ENCODE measurements around the gene ARHGAP12. TPM values are rescaled to one million over a fixed set of nuclear protein-coding genes. Genes with fewer than 3 reads are reported as not detected.

Gene ARHGAP12
- total RNA-seq, 1 donor from 2014 or later, result 27.2 TPM

DNA sequence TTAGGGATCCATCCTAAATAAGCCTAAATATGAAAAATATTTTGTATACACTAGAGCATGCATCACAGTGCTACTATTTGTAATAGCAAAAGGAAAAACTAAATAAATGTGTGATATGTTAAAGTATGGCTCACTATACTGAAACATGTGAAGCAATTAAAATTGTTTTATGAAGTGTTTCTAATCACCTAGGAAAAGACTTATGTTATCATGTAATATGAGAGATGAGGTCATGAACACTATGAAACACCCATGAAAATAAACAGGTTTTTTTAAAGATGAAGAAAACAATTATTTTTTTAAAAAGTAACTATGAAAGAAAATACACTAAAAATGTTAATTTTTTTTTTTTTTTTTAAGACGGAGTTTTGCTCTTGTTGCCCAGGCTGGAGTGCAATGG lies 16.8 kb upstream of the ARHGAP12 start:
- ATAC-seq (no peak), DNase-seq (no peak)
- no peaks in the 10 kb centered on the region for H3K27me3 ChIP-seq
- intact Hi-C loops (cut with DNase I), result no loop called here
- peaks cover 8% of the 10 kb centered on the region for H3K4me1 ChIP-seq
- H3K4me3 ChIP-seq, result no peak overlapping the region
- no peaks in the 10 kb centered on the region for H3K36me3 ChIP-seq
- TF ChIP-seq, protein P1, sequence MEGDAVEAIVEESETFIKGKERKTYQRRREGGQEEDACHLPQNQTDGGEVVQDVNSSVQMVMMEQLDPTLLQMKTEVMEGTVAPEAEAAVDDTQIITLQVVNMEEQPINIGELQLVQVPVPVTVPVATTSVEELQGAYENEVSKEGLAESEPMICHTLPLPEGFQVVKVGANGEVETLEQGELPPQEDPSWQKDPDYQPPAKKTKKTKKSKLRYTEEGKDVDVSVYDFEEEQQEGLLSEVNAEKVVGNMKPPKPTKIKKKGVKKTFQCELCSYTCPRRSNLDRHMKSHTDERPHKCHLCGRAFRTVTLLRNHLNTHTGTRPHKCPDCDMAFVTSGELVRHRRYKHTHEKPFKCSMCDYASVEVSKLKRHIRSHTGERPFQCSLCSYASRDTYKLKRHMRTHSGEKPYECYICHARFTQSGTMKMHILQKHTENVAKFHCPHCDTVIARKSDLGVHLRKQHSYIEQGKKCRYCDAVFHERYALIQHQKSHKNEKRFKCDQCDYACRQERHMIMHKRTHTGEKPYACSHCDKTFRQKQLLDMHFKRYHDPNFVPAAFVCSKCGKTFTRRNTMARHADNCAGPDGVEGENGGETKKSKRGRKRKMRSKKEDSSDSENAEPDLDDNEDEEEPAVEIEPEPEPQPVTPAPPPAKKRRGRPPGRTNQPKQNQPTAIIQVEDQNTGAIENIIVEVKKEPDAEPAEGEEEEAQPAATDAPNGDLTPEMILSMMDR (IDR thresholded peaks at IDR 0.05), result no peak
- H3K27ac ChIP-seq, result no peak overlapping the region
- H3K9me3 ChIP-seq, result no peaks in the 10 kb centered on the region

DNA sequence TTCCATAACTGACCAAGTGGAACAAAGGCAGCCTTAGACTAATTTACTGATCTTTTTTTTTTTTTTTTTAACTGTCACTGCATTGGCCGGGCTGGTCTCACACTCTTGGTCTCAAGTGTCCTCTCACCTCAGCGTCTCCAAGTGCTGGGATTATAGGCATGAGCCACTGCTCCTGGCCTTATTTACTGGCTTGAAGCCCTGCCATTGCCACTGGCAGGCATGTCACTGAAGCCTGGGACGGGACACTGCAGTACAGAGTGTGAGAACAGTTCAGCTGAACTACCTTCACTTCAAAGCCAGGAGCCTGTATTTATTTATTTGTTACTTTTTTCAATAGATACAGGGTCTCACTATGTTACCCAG lies 15.4 kb upstream of the ARHGAP12 start:
- H3K27ac ChIP-seq, result no peak overlapping the region
- ATAC-seq, result no peak

DNA sequence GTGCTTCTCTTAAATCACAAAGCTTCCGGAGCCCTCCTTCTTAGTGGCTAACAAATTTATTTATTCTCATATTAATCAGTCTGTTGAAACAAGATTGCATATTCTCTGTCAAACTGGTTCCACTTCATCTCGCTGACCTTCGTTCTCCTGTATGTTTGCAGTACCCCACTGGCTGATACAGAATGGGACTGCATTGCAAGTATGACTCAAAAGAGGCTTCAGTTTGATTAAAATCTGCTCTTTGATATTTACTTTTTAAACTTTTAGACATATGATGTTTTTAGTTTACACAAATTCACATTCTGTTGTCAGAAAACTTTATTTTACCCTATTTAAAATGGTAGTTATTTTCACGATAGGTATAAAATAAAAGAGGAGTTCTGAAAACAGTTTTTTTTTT lies 14.3 kb upstream of the ARHGAP12 start:
- ATAC-seq, result peak; percentile 72

More for the DNA sequence above, 15.4 kb upstream of the ARHGAP12 start:
- TF ChIP-seq, protein P1 (IDR thresholded peaks at IDR 0.05), result no peak
- no peak overlapping the region for H3K4me3 ChIP-seq
- no peaks in the 10 kb centered on the region for H3K27me3 ChIP-seq
- intact Hi-C loops (cut with DNase I), result no loop called here
- H3K9me3 ChIP-seq, result no peaks in the 10 kb centered on the region
- DNase-seq, result no peak
- H3K4me1 ChIP-seq, result peaks cover 8% of the 10 kb centered on the region
- no peaks in the 10 kb centered on the region for H3K36me3 ChIP-seq

DNA sequence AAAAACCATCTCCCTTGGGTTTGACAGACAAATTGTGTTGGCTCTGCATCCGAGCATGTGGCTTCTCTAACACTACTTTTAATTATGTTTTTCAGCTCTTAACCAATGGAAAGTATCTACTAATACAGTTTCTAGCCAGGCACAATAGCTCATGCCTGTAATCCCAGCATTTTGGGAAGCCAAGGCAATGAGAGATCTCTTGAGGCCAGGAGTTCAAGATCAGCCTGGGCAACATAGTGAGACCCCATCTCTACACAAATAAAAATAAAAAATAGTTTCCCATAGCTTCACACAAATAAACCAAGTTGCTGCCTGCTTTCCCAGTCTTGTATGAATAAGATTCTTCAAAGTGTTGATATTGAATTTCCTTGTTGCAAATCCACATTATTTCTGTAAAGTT lies 13.8 kb upstream of the ARHGAP12 start:
- Histone ChIP-seq H3K4me1 (peaks cover 8% of the 10 kb centered on the region), H3K4me3 (no peak overlapping the region), H3K36me3 (no peaks in the 10 kb centered on the region), H3K9me3 (no peaks in the 10 kb centered on the region), H3K27ac (no peak overlapping the region), H3K27me3 (no peaks in the 10 kb centered on the region)
- no peak for DNase-seq
- TF ChIP-seq, protein P1 (IDR thresholded peaks at IDR 0.05), result no peak
- ATAC-seq, result no peak
- intact Hi-C loops (cut with DNase I), result no loop called here

More for the DNA sequence above, 14.3 kb upstream of the ARHGAP12 start:
- H3K27ac ChIP-seq, result no peak overlapping the region
- no peaks in the 10 kb centered on the region for H3K27me3 ChIP-seq
- peaks cover 8% of the 10 kb centered on the region for H3K4me1 ChIP-seq
- intact Hi-C loops (cut with DNase I), result no loop called here
- H3K9me3 ChIP-seq, result no peaks in the 10 kb centered on the region
- no peak for DNase-seq
- H3K4me3 ChIP-seq, result no peak overlapping the region
- H3K36me3 ChIP-seq, result no peaks in the 10 kb centered on the region
- TF ChIP-seq, protein P1 (IDR thresholded peaks at IDR 0.05), result no peak

DNA sequence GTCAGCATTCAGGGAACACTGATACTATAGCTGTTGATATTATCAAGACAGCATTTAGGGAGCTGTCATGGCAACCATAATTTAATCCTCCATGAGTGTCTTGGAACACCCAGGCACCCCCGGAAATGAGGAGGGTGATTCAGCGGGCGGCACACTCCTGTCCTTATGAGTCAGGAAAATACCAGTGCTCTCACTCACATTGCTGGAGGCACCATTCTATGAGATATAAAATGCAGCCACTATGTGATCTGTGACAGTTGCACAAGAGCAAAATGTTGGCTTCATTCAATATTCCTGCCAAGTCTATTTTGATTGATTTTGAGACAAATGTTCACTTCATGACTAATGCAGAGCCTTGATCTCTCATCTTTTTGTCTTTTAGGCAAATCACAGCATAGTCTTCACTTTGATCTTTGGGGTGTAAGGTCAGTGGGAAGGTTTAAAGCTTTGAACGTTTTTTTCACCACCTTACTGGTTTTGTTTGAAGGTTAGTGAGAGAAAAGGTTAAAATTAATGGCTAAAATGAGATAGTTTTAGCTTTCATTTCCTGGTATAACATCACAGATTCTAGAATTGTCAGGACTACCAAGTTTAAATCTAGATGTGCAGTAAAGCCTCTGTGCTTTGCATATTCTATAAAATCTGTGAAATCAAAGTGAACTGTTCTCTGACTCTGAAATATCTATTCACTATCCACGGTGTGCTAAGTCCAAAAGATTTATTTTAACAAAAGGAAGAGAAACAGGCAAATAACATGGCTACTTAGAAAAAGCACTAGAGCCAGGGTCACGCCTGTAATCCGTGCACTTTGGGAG lies 12.4 kb upstream of the ARHGAP12 start:
- DNase-seq (no peak), ATAC-seq (peak; percentile 55)
- TF ChIP-seq, protein P1 (IDR thresholded peaks at IDR 0.05), result no peak
- H3K27me3 ChIP-seq, result no peaks in the 10 kb centered on the region
- H3K9me3 ChIP-seq, result no peaks in the 10 kb centered on the region
- no peaks in the 10 kb centered on the region for H3K36me3 ChIP-seq
- intact Hi-C loops (cut with DNase I), result no loop called here
- no peak overlapping the region for H3K4me3 ChIP-seq
- H3K27ac ChIP-seq, result no peak overlapping the region
- no peaks in the 10 kb centered on the region for H3K4me1 ChIP-seq

All from upper lobe of right lung (tissue), 1 donor.